Mesenteric fat pad (tissue), 1 donor: ENCODE data around the gene PPP1R15A. TPM values are rescaled to one million over a fixed set of nuclear protein-coding genes. Genes with fewer than 3 reads are reported as not detected.
"Not testable (repeated sequence)": the region's sequence is repeated elsewhere in the genome, so short reads cannot be mapped to it uniquely, and the experiment has no call there.

Source experiments
- DNase-seq: peaks from one replicate; pipeline ENCODE4 v3.0.0-alpha.2; 2020; ENCODE audit warnings: low spot score
- total RNA-seq: library from RNA; stranded (reverse); fragmentation: NEBNext Ultra II Directional; extraction: Animal tissue kit (Norgen Biotek cat#: 25700); gene quantifications from one replicate; pipeline ENCODE4 v1.2.1, GENCODE V29; 2021
- donor health status: DM: yes; HTN: yes; CAD: no.

The PPP1R15A gene
- total RNA-seq, 1 donor from 2014 or later: 152 TPM

GRCh38 chr19:48879025-48879637 is 6.9 kb downstream of the PPP1R15A start:
- no peak for DNase-seq

GRCh38 chr19:48879696-48880095 is 7.5 kb downstream of the PPP1R15A start:
- not testable (repeated sequence) for DNase-seq

GRCh38 chr19:48881741-48882657 is 9.8 kb downstream of the PPP1R15A start:
- no peak for DNase-seq

GRCh38 chr19:48883726-48884125 is 11.5 kb downstream of the PPP1R15A start:
- DNase-seq: no peak

- no peak for DNase-seq
These were observed 15.8 kb downstream of the PPP1R15A start for GRCh38 chr19:48887861-48888612.

GRCh38 chr19:48889496-48889895 is 17.3 kb downstream of the PPP1R15A start:
- DNase-seq: not testable (repeated sequence)

GRCh38 chr19:48890551-48890950 is 18.3 kb downstream of the PPP1R15A start:
- no peak for DNase-seq

- DNase-seq: no peak
These were observed 23.0 kb downstream of the PPP1R15A start for GRCh38 chr19:48895226-48895625.

- no peak for DNase-seq
These were observed 24.0 kb downstream of the PPP1R15A start for GRCh38 chr19:48896191-48896720.

- no peak for DNase-seq
These were observed 25.0 kb downstream of the PPP1R15A start for GRCh38 chr19:48897181-48897580.

- DNase-seq: not testable (repeated sequence)
These were observed 27.1 kb downstream of the PPP1R15A start for GRCh38 chr19:48899386-48899749.

GRCh38 chr19:48899781-48900476 is 27.7 kb downstream of the PPP1R15A start, which contains the start of gene NUCB1:
NUCB1 (plus strand) TSS chr19:48900312; CDS start chr19:48900797, 485 bp downstream.
- peak; percentile 99 for DNase-seq

- no peak for DNase-seq
These were observed 28.5 kb downstream of the PPP1R15A start for GRCh38 chr19:48900477-48901406.

GRCh38 chr19:48902291-48902690 is 30.1 kb downstream of the PPP1R15A start:
- not testable (repeated sequence) for DNase-seq

- not testable (repeated sequence) for DNase-seq
These were observed 31.6 kb downstream of the PPP1R15A start for GRCh38 chr19:48903788-48904187.

- DNase-seq: no peak
These were observed 33.4 kb downstream of the PPP1R15A start for GRCh38 chr19:48905664-48906063.

- no peak for DNase-seq
These were observed 34.1 kb downstream of the PPP1R15A start for GRCh38 chr19:48906324-48906723.

GRCh38 chr19:48907671-48908070 is 35.5 kb downstream of the PPP1R15A start:
- no peak for DNase-seq

- not testable (repeated sequence) for DNase-seq
These were observed 37.3 kb downstream of the PPP1R15A start for GRCh38 chr19:48909424-48910077.
